Measurements from ENCODE around the gene ROCK2. TPM values are rescaled to one million over a fixed set of nuclear protein-coding genes. Genes with fewer than 3 reads are reported as not detected.

The ROCK2 gene
- total and polyA plus RNA-seq, 2 of the 8 experiments (the other 6 are each of a cell fraction or from before 2014, with no cell fraction given): 2.7 to 29.0 TPM

DNA sequence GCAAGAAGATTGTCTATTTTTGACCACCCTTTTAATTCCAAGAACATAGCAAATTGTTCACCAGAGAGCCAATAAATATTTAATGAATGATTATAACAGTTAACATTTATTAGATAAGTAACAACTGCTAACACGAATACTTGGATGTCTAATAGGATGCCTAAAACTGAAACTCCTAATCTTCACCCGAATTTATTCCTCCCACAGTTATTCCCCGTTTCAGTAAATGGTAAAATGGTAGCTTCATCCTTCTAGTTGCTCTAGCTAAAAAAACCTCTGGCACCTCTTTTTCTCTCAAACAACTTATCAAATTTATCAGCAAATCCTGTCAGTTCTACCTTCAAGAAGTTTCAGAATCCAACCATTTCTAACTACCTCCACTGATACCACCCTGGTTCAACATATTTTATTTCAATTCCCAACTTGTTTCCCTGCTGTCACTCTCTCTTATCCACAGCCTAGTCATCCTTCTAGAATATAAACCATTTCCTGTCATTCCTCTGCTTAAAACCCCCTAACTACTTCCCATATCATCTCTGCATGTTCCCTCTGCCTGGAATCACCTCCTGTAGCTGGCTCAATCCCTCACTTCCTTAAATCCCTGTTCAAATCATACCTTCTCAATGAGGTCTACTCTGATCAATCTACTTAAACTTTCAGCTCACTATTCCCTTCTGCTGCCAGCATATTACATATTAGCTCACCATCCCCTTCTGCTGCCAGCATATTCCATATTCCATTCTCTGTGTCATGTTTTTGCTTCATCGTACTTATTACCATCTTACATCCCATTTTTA is 93.8 kb downstream of the ROCK2 start:
- Histone ChIP-seq H3K4me2 (ENCODE audit: insufficient read depth in 1 of 2, low read depth in 2 of 2, low read length in 2 of 2) (no peak overlapping the region), H4K20me1 (replicated peaks in 1 of 2; ENCODE audit: control insufficient read depth in 1 of 2, insufficient read depth in 2 of 2, low read length in 2 of 2) (no peaks in the 10 kb centered on the region), H2BK20ac (ENCODE audit: low read length) (no peak overlapping the region), H3K4ac (replicated peaks; ENCODE audit: insufficient read length, low read depth, low read length) (no peak overlapping the region), H3K79me1 (ENCODE audit: low read depth, low read length) (no peaks in the 10 kb centered on the region; the same call in 1 of the 2 replicates), H3K14ac (ENCODE audit: insufficient read length) (no peak overlapping the region), H3K4me3 (ENCODE audit: extremely low read depth in 1 of 4, insufficient read depth in 2 of 4, low read depth in 3 of 4, low read length in 4 of 4) (no peak overlapping the region), H2BK5ac (ENCODE audit: low read depth, low read length) (no peak overlapping the region), H2AFZ (ENCODE audit: low read length) (no peak overlapping the region), H3K9me3 (ENCODE audit: insufficient read depth in 2 of 2, low read depth in 1 of 2, low read length in 1 of 2) (no peaks in the 10 kb centered on the region), H3K4me1 (replicated peaks in 1 of 4; ENCODE audit: control insufficient read depth in 3 of 4, insufficient read depth in 4 of 4, low read length in 3 of 4) (no peaks in the 10 kb centered on the region), H4K5ac (ENCODE audit: insufficient read length, low read depth, low read length) (no peak overlapping the region), H3K9ac (replicated peaks in 1 of 4; ENCODE audit: extremely low read depth in 1 of 4, low read depth in 3 of 4, low read length in 3 of 4) (peak overlapping the region in 1 of 4 experiments; percentile 34; a peak in 1 of 7 replicates), H3K23ac (ENCODE audit: insufficient read length) (no peak overlapping the region), H3K56ac (replicated peaks; ENCODE audit: insufficient read length, low read depth, low read length) (peak overlapping the region; percentile 25), H2AK5ac (ENCODE audit: low read depth, low read length) (no peak overlapping the region), H2BK15ac (ENCODE audit: low read length) (no peak overlapping the region), H2BK120ac (replicated peaks; ENCODE audit: low read depth, low read length) (no peak overlapping the region), H3K36me3 (ENCODE audit: control insufficient read depth in 2 of 4, insufficient read depth in 4 of 4, low read length in 3 of 4) (no peaks in the 10 kb centered on the region; a peak in 1 of 8 replicates), H3K23me2 (ENCODE audit: low read depth, low read length) (no peaks in the 10 kb centered on the region), H3K18ac (ENCODE audit: extremely low read depth, low read length) (no peak overlapping the region), H3K27ac (ENCODE audit: low read depth, low read length) (no peak overlapping the region), H3K27me3 (replicated peaks in 1 of 4; ENCODE audit: control insufficient read depth in 3 of 4, extremely low read depth in 1 of 4, insufficient read depth in 3 of 4, low read length in 3 of 4) (no peaks in the 10 kb centered on the region), H4K8ac (ENCODE audit: extremely low read depth, insufficient read depth, low read length) (no peak overlapping the region), H3K79me2 (ENCODE audit: control insufficient read depth in 1 of 2, insufficient read depth in 2 of 2, low read length in 2 of 2) (peaks cover 0 to 8% of the 10 kb centered on the region in 2 experiments; a peak in 1 of 4 replicates), H4K91ac (replicated peaks; ENCODE audit: insufficient read length, low read length) (no peak overlapping the region), H2BK12ac (ENCODE audit: low read depth, low read length) (no peak overlapping the region)
- ChIA-PET CTCF (ENCODE audit: partially characterized antibody) (interaction anchor here (1.4 to 1.6 kb wide), 2 partner anchors 118 to 162 kb away, joined by 3 to 4 read pairs; a partner anchor contains a TSS), POLR2A (ENCODE audit: partially characterized antibody) (no interaction called here)
- no peak for DNase-seq (ENCODE audit: low read depth in 1 of 2, low spot score in 2 of 2)
- WGBS, 2 experiments (ENCODE audit: extremely low coverage in 1 of 2, insufficient coverage in 1 of 2, insufficient read length in 1 of 2, insufficient replicate concordance in 2 of 2, low coverage in 1 of 2, low lambda C conversion rate in 2 of 2, missing lambda C conversion rate in 1 of 2): 86 to 100% methylated on average over 1 to 4 of the region's 4 CpGs
- TF ChIP-seq SUZ12 (IDR thresholded peaks at IDR 0.05; ENCODE audit: low read length) (no peak), SP2 (IDR thresholded peaks at IDR 0.05; ENCODE audit: low read length) (no peak), KDM5A (IDR thresholded peaks at IDR 0.05; ENCODE audit: low read length) (no peak), GTF2F1 (IDR thresholded peaks at IDR 0.05; ENCODE audit: borderline replicate concordance, low read depth, low read length) (no peak), RNF2 (IDR thresholded peaks at IDR 0.05; ENCODE audit: borderline replicate concordance, low read depth, low read length, missing control alignments, poor library complexity, severe bottlenecking) (no peak), TAF7 (optimal IDR thresholded peaks at IDR 0.05; ENCODE audit: borderline replicate concordance, low read depth, low read length) (no peak), SIRT6 (IDR thresholded peaks at IDR 0.05; ENCODE audit: low read length) (no peak), RBBP5 (IDR thresholded peaks at IDR 0.05; ENCODE audit: borderline replicate concordance, low read depth, low read length) (no peak), SIN3A (conservative IDR thresholded peaks at IDR 0.05 in 1 of 2, IDR thresholded peaks at IDR 0.05 in 1 of 2; ENCODE audit: low read depth in 1 of 2, low read length in 2 of 2) (no peak), JUN (IDR thresholded peaks at IDR 0.05; ENCODE audit: low read depth, low read length) (no peak)
- FAIRE-seq: no peak

Data from H1 (cell line).